Left ventricle myocardium superior (tissue), 1 donor: ENCODE measurements around the gene ZNF80. TPM values are rescaled to one million over a fixed set of nuclear protein-coding genes. Genes with fewer than 3 reads are reported as not detected.

Experiments
- ATAC-seq: fragments of 200-7000 bp; cut with Tn5 transposase; one replicate; pipeline ENCODE4 v1.9.1; 2020; ENCODE audit warnings: mild to moderate bottlenecking, moderate library complexity
- DNase-seq: peaks from one replicate; pipeline ENCODE4 v3.0.0-alpha.2; 2020
- intact Hi-C: fragments of 100-400 bp; cut with micrococcal nuclease; formaldehyde crosslinking; loops from one replicate; pipeline ENCODE4 v1.11.0; 2022
- total RNA-seq: library from RNA; stranded (reverse); fragmentation: NEBNext Ultra II Directional; extraction: Animal tissue kit (Norgen Biotek cat#: 25700); gene quantifications from one replicate; pipeline ENCODE4 v1.2.1, GENCODE V29; 2021
- donor health status: DM: no; HTN: yes; CAD: no; lungs with severe emphysema.

The ZNF80 gene
- total RNA-seq, 1 donor from 2014 or later: not detected

DNA sequence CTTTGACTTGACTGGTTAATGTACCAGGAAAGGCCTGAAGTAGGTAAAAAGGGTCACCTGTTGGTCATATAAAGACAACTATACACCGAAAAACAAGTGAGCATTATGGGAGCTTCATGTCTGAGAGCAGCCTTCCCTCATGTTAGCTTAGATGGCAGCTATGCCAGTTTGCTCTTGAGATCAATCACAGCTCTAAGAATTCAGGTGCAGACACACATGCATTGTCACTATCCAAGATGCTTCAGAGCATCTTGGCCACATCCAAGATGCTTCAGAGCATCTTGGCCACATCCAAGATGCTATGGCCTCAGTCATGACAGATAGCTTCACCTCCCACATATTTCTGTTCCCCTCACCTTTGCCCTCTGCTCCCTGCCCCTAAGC lies 15.5 kb downstream of the ZNF80 start:
- DNase-seq (no peak), ATAC-seq (no peak)
- intact Hi-C loops: no loop called here

DNA sequence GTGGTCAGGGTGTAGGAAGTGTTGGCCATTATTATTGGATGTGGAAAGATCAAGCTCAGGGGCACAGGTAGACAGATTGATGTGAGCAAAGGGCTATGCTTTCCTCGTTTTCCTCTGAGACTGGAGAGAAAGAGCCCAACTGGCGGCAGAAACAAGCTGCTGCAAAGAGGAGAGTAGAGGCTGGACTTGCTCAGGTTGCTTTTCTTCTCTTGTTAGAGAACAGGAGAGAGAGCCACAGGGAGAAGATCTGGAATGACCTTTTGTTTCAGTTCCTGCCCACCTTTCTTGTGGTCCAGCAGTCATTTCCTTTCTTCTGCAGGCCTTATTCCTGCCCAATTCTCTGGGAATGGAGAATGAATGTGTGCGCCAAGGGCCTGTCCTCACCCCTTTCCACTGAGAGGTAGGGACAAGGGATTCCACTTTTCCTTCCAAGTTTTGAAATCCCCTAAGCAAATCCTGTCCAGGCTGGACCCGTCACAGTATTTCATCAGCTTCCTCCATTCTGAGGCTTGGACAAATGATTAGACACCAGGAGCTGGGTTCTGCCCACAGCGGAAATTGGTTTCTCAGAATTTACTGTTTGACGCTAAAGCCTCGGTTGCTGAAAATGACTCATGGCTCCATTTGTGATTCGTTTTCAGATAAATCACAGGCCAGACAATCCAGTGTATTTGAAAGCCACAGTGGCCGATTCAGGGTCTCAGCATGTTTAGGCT lies 16.1 kb downstream of the ZNF80 start:
- ATAC-seq (peak; percentile 95), DNase-seq (peak; percentile 45)
- intact Hi-C loops: no loop called here

DNA sequence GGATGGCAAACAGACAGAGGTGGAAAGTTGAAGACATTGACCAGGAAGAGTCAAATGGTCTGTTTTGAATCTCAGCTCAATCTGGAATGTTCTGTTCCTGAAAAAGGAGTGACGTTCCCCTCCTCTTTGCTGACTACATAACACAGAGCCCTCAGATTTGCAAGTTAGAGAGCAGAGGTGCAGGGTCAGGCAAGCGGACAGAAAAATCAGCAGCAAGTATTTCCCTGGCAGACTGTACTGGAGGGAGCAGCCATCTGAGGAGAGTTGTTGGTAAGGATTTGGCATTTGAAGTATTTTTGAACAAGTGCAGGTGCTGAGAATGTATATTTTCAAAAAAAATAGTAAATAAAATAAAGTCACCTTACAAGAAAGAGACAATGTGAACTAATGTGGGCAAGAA lies 17.6 kb downstream of the ZNF80 start:
- DNase-seq (no peak), ATAC-seq (no peak)
- intact Hi-C loops: no loop called here

DNA sequence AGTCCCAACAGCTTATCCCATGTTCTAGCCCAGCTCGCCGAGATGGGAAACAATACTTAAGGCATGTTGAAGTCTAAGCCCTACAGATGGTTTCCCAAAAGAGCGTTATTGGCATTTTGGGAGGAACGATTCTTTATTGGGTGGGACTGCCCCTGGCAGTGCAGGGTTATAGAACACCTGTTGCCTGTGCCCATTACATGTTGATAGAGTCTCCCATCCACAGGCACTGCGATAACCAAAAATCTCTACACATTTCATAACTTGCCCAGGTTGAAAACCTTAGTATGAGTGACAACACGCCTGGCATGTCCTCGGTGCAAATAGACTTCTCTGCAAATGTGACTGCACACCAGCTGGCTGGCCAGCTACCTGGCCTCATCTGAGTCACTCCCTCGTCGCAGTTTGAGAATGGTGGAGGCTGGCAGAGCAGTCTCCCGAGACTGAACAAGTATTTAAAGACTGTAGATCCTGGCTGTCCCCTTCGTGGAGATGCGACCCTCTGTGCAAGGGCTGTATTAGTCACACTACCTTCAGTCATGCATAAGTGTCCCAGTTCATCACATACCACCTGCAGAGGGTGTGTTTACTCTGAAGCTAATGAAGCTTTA lies 18.7 kb downstream of the ZNF80 start:
- ATAC-seq (no peak), DNase-seq (no peak)
- intact Hi-C loops: no loop called here

DNA sequence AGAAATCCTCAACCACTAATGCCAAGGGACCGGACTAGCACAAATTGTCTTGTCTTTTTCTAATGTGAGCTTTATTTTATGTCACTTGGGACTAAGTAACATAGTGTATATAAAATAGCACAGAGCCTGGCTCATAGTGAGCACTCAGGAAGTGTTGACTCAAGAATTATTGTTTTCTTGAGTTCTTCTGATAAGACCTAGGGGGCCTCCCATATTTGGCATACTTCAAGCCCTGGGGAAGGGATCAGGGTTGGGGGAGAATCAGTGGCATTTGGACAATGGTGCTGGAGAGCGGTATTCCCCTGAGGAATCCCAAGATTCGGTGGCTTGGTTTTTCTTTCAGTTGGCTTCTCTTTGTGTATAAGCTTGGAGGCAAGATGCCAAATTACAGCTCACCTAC lies 19.4 kb downstream of the ZNF80 start:
- DNase-seq (no peak), ATAC-seq (no peak)
- intact Hi-C loops: no loop called here

DNA sequence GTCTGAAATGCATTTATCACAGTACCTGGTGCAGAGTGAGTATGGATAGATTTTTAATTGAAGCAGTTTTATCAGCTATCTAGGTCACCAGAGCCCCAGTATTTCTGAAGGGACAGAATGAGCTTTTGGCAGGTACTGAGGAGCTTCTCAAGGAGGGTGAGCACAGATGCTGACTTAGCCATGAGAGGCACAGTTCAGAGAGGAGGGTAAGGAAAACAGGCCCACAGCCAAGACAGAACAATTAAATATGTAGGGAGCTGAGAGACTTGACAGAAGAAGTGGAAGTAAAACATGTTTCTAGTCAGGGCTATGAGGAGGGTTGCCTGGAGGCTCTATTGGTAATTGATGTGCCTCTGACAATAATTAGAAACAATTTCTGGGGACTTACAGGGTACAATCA lies 20.1 kb downstream of the ZNF80 start:
- intact Hi-C loops: no loop called here
- DNase-seq (no peak), ATAC-seq (no peak)

DNA sequence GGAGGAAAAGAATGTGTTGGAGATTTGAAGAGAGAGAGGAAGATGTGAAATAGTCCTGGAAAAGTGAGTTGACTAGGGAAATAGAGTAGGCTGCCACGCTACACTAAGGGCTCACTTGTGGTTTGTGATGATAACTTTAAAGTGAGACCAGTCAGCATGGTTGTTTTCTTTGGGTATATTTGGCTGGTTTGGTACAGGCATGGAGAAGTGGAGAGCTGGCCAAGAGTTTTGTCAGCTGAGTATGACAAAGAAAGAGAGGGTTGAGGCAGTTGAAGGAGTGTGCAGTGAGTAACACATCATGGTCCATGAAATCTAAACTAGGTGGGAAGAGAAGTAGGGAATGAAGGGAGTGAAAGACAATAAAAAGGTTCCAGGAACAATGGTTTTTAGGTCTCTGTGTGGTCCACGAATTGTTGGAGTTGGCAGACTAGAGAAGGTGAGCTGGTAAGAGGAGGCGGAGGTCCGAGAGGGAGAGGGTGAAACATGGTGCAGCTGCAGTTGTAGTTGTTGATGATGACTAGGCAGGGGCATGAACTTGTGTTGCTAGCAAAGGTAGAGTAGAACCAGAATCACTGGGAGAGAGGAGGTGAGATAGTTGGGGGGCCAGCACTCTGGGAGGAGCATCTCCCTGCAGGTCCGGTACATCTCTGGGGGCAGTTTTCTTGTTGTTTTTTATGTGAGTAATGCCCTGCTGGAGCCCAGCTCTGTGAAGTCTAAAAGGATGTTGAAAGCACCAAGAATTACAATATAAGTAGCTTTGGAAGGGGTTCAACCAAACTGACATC lies 21.0 kb downstream of the ZNF80 start:
- DNase-seq (no peak), ATAC-seq (no peak)
- intact Hi-C loops: no loop called here

DNA sequence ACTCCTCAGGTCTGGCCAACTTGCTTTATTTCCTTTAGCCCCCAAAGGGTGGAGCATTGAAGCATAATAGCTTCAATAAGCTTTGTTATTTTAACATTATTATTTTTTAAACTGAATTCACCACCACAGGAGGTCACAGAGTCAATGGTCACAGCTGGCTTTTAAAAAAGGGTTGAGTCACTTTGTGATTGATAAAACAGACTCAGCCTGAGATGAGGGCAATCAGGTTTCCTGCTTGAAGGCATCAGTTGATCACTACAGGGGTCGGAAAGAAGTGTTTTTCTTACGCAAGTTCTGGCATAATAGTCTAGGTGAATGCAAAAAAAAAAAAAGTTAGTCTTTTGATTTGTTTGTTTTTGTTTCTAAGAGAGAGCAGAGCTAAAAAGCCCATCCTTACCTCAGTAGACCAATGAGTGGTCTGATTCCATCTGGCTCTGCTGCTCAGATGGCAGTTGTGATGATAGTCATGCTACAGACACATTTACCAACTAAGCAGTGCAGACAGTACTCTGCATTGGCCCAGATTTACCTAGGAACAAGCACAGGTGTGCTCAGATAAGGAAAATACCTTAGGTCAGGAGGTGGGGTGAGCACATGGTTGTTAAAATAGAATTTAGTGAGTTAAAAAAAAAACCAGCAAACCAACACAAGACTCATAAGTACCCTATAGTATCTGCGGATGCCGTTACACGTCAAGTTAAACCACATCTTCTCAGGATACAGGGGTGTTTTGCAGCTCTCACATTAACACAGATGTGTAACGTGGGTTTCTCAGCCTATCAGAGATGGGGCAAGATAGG lies 22.6 kb downstream of the ZNF80 start:
- intact Hi-C loops: no loop called here
- DNase-seq: no peak
- ATAC-seq: no peak

DNA sequence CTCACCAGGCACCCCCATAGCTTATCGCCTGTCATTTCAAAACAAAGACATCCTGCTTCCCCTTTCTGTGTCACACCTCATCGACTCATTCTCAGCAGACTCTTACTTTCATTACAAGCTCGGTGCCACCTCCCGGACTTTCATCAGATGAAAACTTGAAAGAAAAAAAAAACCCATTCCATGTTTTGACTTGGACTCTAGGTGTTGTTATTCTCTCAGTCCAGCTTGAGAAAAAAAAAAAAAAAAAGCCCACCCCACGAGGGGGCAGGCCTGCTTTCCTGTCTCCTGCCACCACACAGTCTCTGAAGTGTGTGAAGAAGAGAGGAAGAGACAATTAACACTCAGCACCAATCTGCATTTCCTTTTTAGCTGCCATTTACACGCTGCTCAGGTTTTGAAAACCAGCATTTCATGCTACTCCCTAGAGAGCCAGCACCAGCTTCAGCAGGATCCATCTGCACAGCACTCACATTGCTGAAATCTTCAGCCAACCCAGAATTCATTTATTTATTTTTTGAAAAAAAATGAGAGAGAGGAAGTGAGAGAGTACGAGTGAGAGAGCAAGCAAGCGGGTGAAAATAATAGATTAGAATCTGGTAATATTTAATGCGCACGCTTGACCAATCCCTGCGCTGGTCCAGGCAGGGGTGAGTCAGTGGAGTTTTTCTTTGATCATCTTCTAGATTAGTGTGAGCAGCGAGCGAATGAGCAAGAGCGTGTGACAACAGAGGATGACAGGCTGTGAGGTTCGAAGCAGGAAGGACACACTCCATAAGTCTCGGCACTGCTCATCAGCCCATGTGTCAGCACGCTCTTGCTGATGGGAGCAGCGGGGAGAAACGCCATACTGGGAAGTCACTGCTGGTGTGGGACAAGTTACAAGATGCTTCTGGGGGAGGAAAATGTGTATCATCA lies 23.5 kb downstream of the ZNF80 start:
- peak; percentile 44 for ATAC-seq
- intact Hi-C loops: no loop called here
- DNase-seq: no peak

DNA sequence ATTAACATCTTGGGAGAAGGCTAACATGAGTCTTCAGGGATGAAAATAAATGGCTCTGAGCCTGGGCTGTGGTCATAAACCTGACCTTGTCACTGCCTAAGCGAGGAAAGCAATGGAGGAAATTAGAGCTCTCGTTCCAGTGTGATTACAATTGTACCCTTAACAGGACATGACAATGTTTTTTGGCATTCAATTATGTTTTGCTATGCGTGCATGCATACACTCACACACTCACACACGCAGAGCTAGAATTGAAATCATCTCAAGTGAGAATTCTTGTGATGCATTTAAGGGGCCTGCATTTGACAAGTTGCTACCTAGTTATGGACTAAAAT lies 24.1 kb downstream of the ZNF80 start:
- no peak for DNase-seq
- no peak for ATAC-seq
- intact Hi-C loops: no loop called here

DNA sequence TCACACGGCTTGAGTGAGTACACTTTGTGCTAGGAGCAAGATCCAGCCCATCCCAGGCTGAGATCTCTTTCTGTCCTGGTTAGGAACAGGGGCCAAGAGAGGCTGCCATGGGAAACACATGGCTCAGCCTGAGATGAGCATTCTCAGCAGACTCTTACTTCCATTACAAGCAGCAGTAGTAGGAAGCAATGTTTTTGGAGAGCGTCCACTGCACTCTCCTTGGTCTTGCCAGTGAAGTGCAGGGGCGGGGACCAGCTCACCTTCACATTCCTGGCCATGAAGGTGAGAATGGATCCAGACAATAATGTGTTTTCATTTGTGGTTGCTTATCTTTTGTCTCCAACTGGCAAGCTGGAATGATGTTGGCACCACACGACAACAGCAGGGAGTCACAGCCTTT lies 24.7 kb downstream of the ZNF80 start:
- ATAC-seq: no peak
- DNase-seq: no peak
- intact Hi-C loops: no loop called here

DNA sequence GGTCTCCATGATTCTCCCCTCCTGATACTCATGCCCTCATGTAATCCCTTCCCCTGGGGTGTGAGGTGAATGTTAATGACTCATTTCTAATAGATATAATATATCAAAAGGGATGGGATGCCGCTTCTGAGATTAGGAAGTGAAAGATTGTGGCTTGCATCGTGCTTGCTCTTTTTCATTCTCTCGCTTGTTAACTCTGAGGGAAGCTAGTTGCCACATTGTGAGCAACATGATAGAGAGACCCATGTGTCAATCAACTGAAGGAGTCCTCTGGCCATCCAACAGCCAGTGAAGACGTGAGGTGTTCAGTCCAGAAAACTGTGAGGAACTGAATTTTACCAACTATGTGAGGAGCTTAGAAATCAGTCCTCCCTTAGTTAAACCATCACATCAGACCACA lies 29.6 kb downstream of the ZNF80 start:
- intact Hi-C loops: no loop called here
- ATAC-seq (no peak), DNase-seq (no peak)

DNA sequence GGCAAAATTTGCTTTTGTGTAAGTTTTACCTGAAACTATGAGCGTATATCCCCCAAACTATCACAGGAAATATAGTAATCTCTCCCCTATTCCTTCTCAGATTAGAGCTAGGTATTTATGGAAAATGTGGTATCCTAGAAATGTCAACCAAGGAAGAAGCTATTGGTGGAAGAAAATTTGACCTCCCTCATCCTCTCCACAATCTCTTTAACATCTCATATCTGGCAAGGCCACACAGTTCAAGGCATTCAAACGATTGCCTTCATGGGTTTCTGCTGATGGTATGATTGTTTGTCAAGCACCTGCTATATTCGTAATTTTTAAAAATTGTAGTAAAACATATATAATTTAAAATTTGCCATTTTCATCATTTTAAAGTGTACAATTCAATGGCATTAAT lies 31.0 kb downstream of the ZNF80 start:
- intact Hi-C loops: no loop called here
- ATAC-seq: no peak
- DNase-seq: no peak

DNA sequence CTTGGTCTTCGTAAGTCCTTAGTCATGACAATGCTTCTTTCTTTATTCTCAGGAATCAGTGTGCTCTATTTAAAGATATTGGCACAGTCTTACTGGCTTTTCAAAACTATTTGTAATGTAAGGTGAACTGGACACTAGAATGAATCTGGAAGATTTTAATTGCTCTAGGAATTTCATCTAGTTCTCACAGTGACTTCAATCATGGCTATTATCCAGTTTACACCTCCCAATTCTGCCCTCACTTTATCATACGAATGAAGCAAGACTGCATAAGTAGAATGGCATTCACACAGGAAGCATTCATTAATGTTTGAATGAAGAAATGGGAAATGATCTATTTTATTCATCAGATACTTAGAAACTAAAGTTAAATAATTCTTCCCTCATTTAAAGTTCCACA lies 31.8 kb downstream of the ZNF80 start:
- intact Hi-C loops: no loop called here
- ATAC-seq: no peak
- DNase-seq: no peak

DNA sequence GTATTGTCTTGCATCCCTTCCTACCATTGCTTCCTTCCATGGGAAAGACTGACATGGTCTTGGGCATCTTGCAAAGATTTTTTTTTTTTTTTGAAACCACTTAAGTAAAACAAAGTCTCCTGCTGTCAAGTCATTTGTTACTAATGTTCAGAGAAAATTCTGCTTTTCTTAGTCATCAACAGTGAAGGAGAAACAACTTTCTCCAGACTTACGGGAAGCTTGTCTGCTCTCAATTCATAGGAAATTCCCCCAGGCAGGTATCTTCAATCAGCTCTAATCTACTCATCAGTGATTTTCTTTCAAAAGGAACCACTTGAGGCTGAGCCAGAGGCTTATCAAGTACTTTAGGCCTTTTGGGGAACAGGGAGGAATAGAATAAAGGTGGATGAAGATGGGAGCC lies 42.6 kb downstream of the ZNF80 start:
- intact Hi-C loops: no loop called here
- no peak for ATAC-seq
- DNase-seq: no peak

DNA sequence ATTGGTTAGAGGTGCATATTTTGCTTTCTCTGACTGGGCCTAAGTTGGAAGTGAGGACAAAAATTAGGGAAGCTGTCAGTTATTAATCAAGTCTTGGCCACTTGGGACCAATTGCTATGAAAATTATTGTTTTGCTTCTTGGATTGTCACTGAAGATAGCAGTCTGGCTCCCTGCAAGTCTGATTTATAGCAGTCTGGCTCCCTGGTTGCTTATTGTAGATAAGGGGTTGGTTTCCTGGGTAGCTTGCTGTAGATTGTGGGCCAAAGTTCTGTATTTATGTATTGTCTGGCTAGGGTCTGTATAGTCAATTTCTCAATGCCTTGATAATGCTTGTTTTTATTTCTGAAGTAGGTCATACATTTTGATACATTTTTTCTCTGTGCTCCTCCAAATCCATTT lies 45.2 kb downstream of the ZNF80 start:
- no peak for ATAC-seq

DNA sequence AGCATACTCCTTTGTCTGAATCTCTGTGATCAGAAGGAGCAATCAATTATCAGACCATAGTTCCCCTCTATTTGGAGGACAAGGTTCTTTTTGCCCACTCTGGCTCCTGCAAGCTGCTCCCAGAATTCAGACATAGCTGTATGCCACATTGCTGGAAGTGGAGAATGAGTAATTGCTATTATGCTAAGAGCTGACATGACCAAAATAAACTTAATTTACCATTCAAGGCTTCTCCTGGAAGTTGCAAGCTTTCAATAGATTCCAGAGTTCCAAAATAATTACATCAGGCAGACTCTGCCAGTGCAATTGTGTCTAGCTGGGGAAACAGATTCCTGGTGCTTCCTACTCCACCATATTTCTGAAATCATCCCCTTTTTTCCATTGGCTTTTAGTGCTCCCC lies 50.9 kb downstream of the ZNF80 start:
- no peak for ATAC-seq
- intact Hi-C loops: no loop called here

More for the DNA sequence above, 45.2 kb downstream of the ZNF80 start:
- intact Hi-C loops: no loop called here
- DNase-seq: no peak

More for the DNA sequence above, 50.9 kb downstream of the ZNF80 start:
- no peak for DNase-seq
